Measurements from ENCODE around the gene BZW2. TPM values are rescaled to one million over a fixed set of nuclear protein-coding genes. Genes with fewer than 3 reads are reported as not detected.

The BZW2 gene
- total RNA-seq, 1 donor from 2014 or later = 89.8 TPM

DNA sequence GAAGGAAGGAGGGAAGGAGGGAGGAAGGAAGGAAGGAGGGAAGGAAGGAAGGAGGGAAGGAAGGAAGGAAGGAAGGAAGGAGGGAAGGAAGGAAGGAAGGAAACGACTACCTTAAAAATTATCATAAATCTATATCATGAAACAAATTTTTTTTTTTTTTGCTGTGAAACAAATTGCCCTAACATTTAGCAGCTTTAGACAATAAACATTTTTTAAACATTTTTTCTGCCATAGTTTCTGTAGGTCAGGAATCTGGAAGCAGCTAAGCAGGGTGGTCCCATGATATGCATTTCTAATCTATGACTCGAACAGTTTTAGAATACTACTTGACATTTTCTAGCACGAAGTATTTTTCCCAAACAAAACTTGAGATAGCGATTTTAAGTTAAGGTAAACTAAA is 64.7 kb downstream of the BZW2 start:
- TF ChIP-seq, protein P1, sequence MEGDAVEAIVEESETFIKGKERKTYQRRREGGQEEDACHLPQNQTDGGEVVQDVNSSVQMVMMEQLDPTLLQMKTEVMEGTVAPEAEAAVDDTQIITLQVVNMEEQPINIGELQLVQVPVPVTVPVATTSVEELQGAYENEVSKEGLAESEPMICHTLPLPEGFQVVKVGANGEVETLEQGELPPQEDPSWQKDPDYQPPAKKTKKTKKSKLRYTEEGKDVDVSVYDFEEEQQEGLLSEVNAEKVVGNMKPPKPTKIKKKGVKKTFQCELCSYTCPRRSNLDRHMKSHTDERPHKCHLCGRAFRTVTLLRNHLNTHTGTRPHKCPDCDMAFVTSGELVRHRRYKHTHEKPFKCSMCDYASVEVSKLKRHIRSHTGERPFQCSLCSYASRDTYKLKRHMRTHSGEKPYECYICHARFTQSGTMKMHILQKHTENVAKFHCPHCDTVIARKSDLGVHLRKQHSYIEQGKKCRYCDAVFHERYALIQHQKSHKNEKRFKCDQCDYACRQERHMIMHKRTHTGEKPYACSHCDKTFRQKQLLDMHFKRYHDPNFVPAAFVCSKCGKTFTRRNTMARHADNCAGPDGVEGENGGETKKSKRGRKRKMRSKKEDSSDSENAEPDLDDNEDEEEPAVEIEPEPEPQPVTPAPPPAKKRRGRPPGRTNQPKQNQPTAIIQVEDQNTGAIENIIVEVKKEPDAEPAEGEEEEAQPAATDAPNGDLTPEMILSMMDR (conservative IDR thresholded peaks at IDR 0.05) = no peak

DNA sequence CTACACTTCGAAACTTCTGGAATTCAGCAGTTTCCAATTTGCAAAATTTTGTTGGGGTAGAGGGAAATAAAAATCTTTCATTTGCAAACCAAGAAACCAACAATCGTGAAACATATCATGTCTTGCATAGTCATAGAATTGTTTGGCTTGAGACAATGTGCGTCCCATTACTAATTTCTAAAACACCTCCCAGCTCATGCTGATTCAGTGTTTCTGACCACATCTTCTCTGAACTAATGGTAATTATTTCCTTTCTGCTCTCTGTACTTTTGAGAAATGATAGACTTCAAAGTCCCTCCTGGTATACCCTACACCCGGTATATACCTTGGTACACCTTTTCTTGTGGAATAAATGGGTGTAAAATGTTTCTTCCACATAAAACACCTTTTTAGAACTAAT is 65.7 kb downstream of the BZW2 start:
- TF ChIP-seq, protein P1 (conservative IDR thresholded peaks at IDR 0.05) = no peak
- Mint-ChIP-seq H3K27me3 (no peaks in the 10 kb centered on the region), H3K4me3 (no peak overlapping the region), H3K27ac (no peak overlapping the region), H3K4me1 (ENCODE audit: unreplicated experiment) (no peaks in the 10 kb centered on the region), H3K9me3 (no peaks in the 10 kb centered on the region), H3K36me3 (peaks cover 7% of the 10 kb centered on the region)
- no peak for DNase-seq (ENCODE audit: extremely low spot score, unreplicated experiment)

More for the DNA sequence above, 64.7 kb downstream of the BZW2 start:
- DNase-seq (ENCODE audit: extremely low spot score, unreplicated experiment) = no peak
- Mint-ChIP-seq H3K36me3 (peaks cover 16% of the 10 kb centered on the region), H3K4me3 (no peak overlapping the region), H3K27ac (no peak overlapping the region), H3K4me1 (ENCODE audit: unreplicated experiment) (no peaks in the 10 kb centered on the region), H3K9me3 (no peaks in the 10 kb centered on the region), H3K27me3 (no peaks in the 10 kb centered on the region)

DNA sequence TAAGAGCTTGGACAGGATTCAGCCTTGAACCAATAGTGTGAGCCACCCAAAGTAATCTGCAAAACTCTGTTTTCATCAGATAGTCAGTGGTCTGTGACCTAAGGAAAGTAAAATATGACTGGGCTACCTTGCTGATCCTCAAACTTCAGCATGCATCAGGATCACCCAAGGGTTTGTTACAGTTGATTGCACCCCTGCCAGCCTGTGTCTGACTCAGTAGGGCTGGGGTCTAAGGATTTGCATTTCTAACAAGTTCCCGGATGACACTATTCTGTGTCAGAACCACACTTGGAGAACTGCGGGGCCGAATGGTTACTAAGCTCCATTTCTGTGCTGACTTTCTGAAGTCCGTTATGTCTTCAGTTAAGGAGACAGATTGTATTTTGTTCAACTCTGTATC is 66.9 kb downstream of the BZW2 start:
- Mint-ChIP-seq H3K4me3 (no peak overlapping the region), H3K9me3 (no peaks in the 10 kb centered on the region), H3K27ac (no peak overlapping the region), H3K4me1 (ENCODE audit: unreplicated experiment) (no peaks in the 10 kb centered on the region), H3K27me3 (no peaks in the 10 kb centered on the region), H3K36me3 (peaks cover 3% of the 10 kb centered on the region)
- DNase-seq (ENCODE audit: extremely low spot score, unreplicated experiment) = no peak
- TF ChIP-seq, protein P1 (conservative IDR thresholded peaks at IDR 0.05) = no peak

DNA sequence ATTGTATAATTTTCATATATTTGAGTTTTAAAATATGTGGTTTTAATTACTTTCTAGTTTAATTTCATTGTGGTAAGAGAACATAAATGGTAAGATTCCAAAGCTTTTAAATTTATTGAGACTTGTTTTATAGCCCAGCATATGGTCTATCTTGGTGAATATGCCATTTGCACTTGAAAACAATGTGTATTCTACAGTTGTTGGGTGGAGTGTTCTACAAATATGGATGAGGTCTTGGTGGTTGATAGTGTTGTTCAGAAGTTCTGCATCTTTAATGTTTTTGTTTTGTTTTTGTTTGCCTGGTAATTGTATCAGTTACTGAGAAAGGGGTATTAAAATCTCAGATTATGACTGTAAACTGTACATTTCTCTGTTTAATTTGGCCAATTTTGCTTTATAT is 69.9 kb downstream of the BZW2 start:
- Mint-ChIP-seq H3K27ac (no peak overlapping the region), H3K9me3 (no peaks in the 10 kb centered on the region), H3K4me1 (ENCODE audit: unreplicated experiment) (peaks cover 9% of the 10 kb centered on the region), H3K36me3 (no peaks in the 10 kb centered on the region), H3K4me3 (no peak overlapping the region), H3K27me3 (no peaks in the 10 kb centered on the region)
- TF ChIP-seq, protein P1 (conservative IDR thresholded peaks at IDR 0.05) = no peak
- no peak for DNase-seq (ENCODE audit: extremely low spot score, unreplicated experiment)

DNA sequence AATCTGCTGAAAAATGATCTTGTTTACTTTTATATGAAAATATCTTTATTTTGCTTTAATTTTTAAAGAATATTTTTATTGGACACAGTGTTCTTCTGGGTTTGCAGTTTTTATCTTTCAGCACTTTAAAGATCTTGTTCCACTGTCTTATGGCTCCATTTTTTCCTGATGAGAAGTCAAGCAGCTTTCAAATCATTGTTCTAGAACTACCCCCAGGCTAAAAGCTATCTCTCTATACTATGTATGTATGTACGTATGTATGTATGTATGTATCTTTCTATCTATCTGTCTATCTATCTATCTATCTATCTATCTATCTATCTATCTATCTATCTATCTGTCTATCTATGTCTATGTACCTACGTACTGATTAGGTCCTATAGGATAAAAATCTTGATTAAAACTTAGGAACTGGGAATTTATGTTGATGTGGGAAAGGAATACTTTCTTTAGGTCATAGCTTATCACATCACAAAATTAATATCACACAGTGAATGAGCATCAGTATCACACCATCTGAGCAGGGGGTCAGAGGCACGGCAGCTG is 72.2 kb downstream of the BZW2 start:
- H3K27me3 Mint-ChIP-seq = no peaks in the 10 kb centered on the region

More for the DNA sequence above, 72.2 kb downstream of the BZW2 start:
- no peaks in the 10 kb centered on the region for H3K36me3 Mint-ChIP-seq
- H3K9me3 Mint-ChIP-seq = no peaks in the 10 kb centered on the region
- peaks cover 14% of the 10 kb centered on the region for H3K4me1 Mint-ChIP-seq (ENCODE audit: unreplicated experiment)
- no peak for DNase-seq (ENCODE audit: extremely low spot score, unreplicated experiment)
- H3K27ac Mint-ChIP-seq = peak overlapping the region; percentile 87
- H3K4me3 Mint-ChIP-seq = no peak overlapping the region
- TF ChIP-seq, protein P1 (conservative IDR thresholded peaks at IDR 0.05) = no peak
